ENCODE measurements around the gene DCTN1. TPM values are rescaled to one million over a fixed set of nuclear protein-coding genes. Genes with fewer than 3 reads are reported as not detected.

The DCTN1 gene
- total RNA-seq, 1 experiment from 2014 or later = 172 TPM

DNA sequence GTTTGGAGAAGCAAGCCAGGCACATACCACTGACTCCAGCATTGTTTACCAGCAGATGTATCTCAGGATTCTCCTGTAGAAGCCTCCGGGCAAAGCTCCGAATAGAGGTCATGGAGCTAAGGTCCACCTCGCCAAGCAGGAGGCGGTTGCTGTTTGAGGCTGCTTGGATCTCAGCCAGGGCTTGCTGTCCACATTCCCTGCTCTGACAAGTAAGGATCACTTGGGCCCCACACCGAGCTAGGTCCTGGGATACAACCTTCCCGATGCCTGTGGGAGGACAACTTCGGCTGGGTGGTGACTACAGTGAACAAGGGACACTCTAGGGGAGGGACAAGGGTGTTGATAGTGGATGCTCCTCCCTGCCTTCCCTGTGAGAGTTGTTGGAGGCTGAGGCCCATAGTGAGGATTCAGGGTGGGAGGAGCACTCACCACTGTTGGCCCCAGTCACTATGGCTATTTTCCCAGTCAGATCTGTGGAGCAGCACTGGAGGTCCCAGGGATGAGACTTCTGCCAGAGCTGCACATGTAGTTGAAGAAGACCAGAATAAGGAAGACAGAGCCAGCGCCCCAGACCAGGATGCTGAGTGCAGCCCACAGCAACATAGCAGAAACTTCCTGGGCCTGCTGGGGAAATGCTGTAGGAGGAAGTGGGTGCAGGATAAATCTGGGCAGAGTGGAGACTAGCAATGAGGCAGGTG is 33.0 kb upstream of the DCTN1 start:
- ChIA-PET CTCF (no interaction called here), POLR2A (ENCODE audit: low non-redundant PET) (no interaction called here)
- TF ChIP-seq CTCF (conservative IDR thresholded peaks at IDR 0.05; ENCODE audit: low read depth, low read length) (no peak), EZH2 (IDR thresholded peaks at IDR 0.05; ENCODE audit: borderline replicate concordance, low read depth, low read length, poor library complexity, severe bottlenecking) (no peak)
- Histone ChIP-seq H3K4me3 (ENCODE audit: low read depth, low read length, poor library complexity, severe bottlenecking) (no peak overlapping the region), H3K27ac (ENCODE audit: low read depth, low read length, poor library complexity, severe bottlenecking) (no peak overlapping the region), H3K4me1 (ENCODE audit: insufficient read depth, low read length, poor library complexity, severe bottlenecking) (no peaks in the 10 kb centered on the region), H3K36me3 (ENCODE audit: insufficient read depth, low read length, poor library complexity, severe bottlenecking) (no peaks in the 10 kb centered on the region), H3K27me3 (replicated peaks; ENCODE audit: insufficient read depth, low read depth, low read length, poor library complexity) (no peaks in the 10 kb centered on the region), H3K9me3 (ENCODE audit: low read depth, low read length, poor library complexity, severe bottlenecking) (no peaks in the 10 kb centered on the region)
- no peak for DNase-seq (ENCODE audit: low spot score)
- no TSS peak for BruUV-seq (replicated peaks)
- intact Hi-C loops (cut with micrococcal nuclease; ENCODE audit: unreplicated experiment) = no loop called here

DNA sequence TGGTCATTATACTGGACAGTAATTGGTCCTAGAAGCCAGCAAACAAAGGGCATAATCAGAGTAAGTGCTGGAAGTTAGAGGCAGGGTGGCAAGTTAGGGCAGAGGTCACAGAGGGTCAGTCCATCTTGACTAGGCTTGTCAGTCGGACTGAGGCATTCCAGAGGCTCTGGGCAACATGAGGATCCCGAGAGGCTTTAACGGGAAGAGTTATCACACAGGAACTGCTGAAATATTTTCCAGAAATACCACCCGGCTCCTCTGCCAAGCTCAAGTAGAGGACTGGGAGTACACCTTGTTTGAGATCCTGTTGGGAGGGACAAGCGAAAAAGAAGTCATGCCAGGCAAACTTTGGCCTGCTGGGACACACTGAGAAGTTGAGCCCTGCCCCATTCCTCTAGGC is 27.6 kb upstream of the DCTN1 start:
- no peaks in the 10 kb centered on the region for H3K9me3 ChIP-seq (ENCODE audit: low read depth, low read length, poor library complexity, severe bottlenecking)
- no peaks in the 10 kb centered on the region for H3K27me3 ChIP-seq (replicated peaks; ENCODE audit: insufficient read depth, low read depth, low read length, poor library complexity)
- intact Hi-C loops (cut with micrococcal nuclease; ENCODE audit: unreplicated experiment) = no loop called here
- ChIA-PET CTCF (interaction anchor here (1.2 kb wide), 1 partner anchor 73 kb away, joined by 5 read pairs; no protein-coding TSS in a partner anchor), POLR2A (ENCODE audit: low non-redundant PET) (no interaction called here)
- H3K27ac ChIP-seq (ENCODE audit: low read depth, low read length, poor library complexity, severe bottlenecking) = no peak overlapping the region
- no peak for DNase-seq (ENCODE audit: low spot score)
- no peak for TF ChIP-seq EZH2 (IDR thresholded peaks at IDR 0.05; ENCODE audit: borderline replicate concordance, low read depth, low read length, poor library complexity, severe bottlenecking)
- TF ChIP-seq CTCF (conservative IDR thresholded peaks at IDR 0.05; ENCODE audit: low read depth, low read length) = no peak
- H3K36me3 ChIP-seq (ENCODE audit: insufficient read depth, low read length, poor library complexity, severe bottlenecking) = no peaks in the 10 kb centered on the region
- H3K4me3 ChIP-seq (ENCODE audit: low read depth, low read length, poor library complexity, severe bottlenecking) = no peak overlapping the region
- BruUV-seq (replicated peaks) = no TSS peak
- H3K4me1 ChIP-seq (ENCODE audit: insufficient read depth, low read length, poor library complexity, severe bottlenecking) = no peaks in the 10 kb centered on the region

GRCh38 chr2:74406035-74406434 is 25.9 kb upstream of the DCTN1 start:
- Histone ChIP-seq H3K27me3 (replicated peaks; ENCODE audit: insufficient read depth, low read depth, low read length, poor library complexity) (no peaks in the 10 kb centered on the region), H3K4me1 (ENCODE audit: insufficient read depth, low read length, poor library complexity, severe bottlenecking) (no peaks in the 10 kb centered on the region), H3K4me3 (ENCODE audit: low read depth, low read length, poor library complexity, severe bottlenecking) (no peak overlapping the region), H3K27ac (ENCODE audit: low read depth, low read length, poor library complexity, severe bottlenecking) (no peak overlapping the region), H3K36me3 (ENCODE audit: insufficient read depth, low read length, poor library complexity, severe bottlenecking) (no peaks in the 10 kb centered on the region), H3K9me3 (ENCODE audit: low read depth, low read length, poor library complexity, severe bottlenecking) (no peaks in the 10 kb centered on the region)
- no TSS peak for BruUV-seq (replicated peaks)
- ChIA-PET CTCF (no interaction called here), POLR2A (ENCODE audit: low non-redundant PET) (no interaction called here)
- no peak for DNase-seq (ENCODE audit: low spot score)
- no peak for TF ChIP-seq CTCF (conservative IDR thresholded peaks at IDR 0.05; ENCODE audit: low read depth, low read length)
- no peak for TF ChIP-seq EZH2 (IDR thresholded peaks at IDR 0.05; ENCODE audit: borderline replicate concordance, low read depth, low read length, poor library complexity, severe bottlenecking)
- intact Hi-C loops (cut with micrococcal nuclease; ENCODE audit: unreplicated experiment) = no loop called here
